Stimulated activated CD8-positive, alpha-beta memory T cell treated with anti-CD3 and anti-CD28 coated beads, Interleukin-12 subunit alpha, Interleukin-12 subunit beta, amount 100 ng/mL, for 1 hour (primary cell): ENCODE data around the gene CTNNA3.

Experiments used
- DNase-seq: peaks from one replicate; pipeline ENCODE4 v3.0.0-alpha.2; 2020; ENCODE audit warnings: low read depth

CTNNA3 gene

GRCh38 chr10:66535439-66535838, 1160.6 kb downstream of the CTNNA3 start:
- DNase-seq: no peak

- DNase-seq: no peak
These were observed 1161.1 kb downstream of the CTNNA3 start for GRCh38 chr10:66534866-66535265.

GRCh38 chr10:66521506-66521905, 1174.5 kb downstream of the CTNNA3 start:
- DNase-seq: no peak

- DNase-seq: no peak
These were observed 1176.4 kb downstream of the CTNNA3 start for GRCh38 chr10:66519616-66520015.

GRCh38 chr10:66514666-66515065, 1181.3 kb downstream of the CTNNA3 start:
- no peak for DNase-seq

- no peak for DNase-seq
These were observed 1182.5 kb downstream of the CTNNA3 start for GRCh38 chr10:66513504-66513903.

GRCh38 chr10:66505003-66505657, 1190.9 kb downstream of the CTNNA3 start:
- no peak for DNase-seq

- DNase-seq: no peak
These were observed 1194.6 kb downstream of the CTNNA3 start for GRCh38 chr10:66501356-66501755.

GRCh38 chr10:66483966-66484365, 1212.0 kb downstream of the CTNNA3 start:
- no peak for DNase-seq

GRCh38 chr10:66472156-66472555, 1223.8 kb downstream of the CTNNA3 start:
- no peak for DNase-seq

- no peak for DNase-seq
These were observed 1229.0 kb downstream of the CTNNA3 start for GRCh38 chr10:66467042-66467441.

GRCh38 chr10:66466622-66467021, 1229.4 kb downstream of the CTNNA3 start:
- no peak for DNase-seq

GRCh38 chr10:66463611-66464010, 1232.4 kb downstream of the CTNNA3 start:
- DNase-seq: no peak

GRCh38 chr10:66457629-66458028, 1238.4 kb downstream of the CTNNA3 start:
- DNase-seq: no peak

- DNase-seq: no peak
These were observed 1240.7 kb downstream of the CTNNA3 start for GRCh38 chr10:66455304-66455703.

- DNase-seq: no peak
These were observed 1255.4 kb downstream of the CTNNA3 start for GRCh38 chr10:66440568-66440967.

- DNase-seq: no peak
These were observed 1281.1 kb downstream of the CTNNA3 start for GRCh38 chr10:66414943-66415342.

GRCh38 chr10:66405566-66405965, 1290.4 kb downstream of the CTNNA3 start:
- DNase-seq: no peak

- no peak for DNase-seq
These were observed 1297.3 kb downstream of the CTNNA3 start for GRCh38 chr10:66398669-66399068.

GRCh38 chr10:66394342-66395063, 1301.5 kb downstream of the CTNNA3 start:
- DNase-seq: no peak

- no peak for DNase-seq
These were observed 1305.1 kb downstream of the CTNNA3 start for GRCh38 chr10:66390926-66391325.

- DNase-seq: no peak
These were observed 1315.0 kb downstream of the CTNNA3 start for GRCh38 chr10:66381045-66381444.

- DNase-seq: no peak
These were observed 1317.7 kb downstream of the CTNNA3 start for GRCh38 chr10:66378117-66378876.
